Stimulated activated naive CD8-positive, alpha-beta T cell treated with anti-CD3 and anti-CD28 coated beads, Interleukin-15, Interleukin-2, amounts not matched to agents 100 ng/mL and 50 ng/mL, for 24 hours (primary cell): Measurements from ENCODE around the gene GDE1.

Experiments used
- H3K27ac Mint-ChIP-seq: one replicate; pipeline ENCODE4 v1.8.0; 2021; ENCODE audit warnings: mild to moderate bottlenecking, mixed read lengths
- H3K27me3 Mint-ChIP-seq: one replicate; pipeline ENCODE4 v1.8.0; 2021; ENCODE audit warnings: mixed read lengths
- H3K36me3 Mint-ChIP-seq: one replicate; pipeline ENCODE4 v1.8.0; 2021; ENCODE audit warnings: low read depth, mixed read lengths
- H3K4me1 Mint-ChIP-seq: one replicate; pipeline ENCODE4 v1.8.0; 2021; ENCODE audit warnings: low read depth, mixed read lengths
- H3K4me3 Mint-ChIP-seq: one replicate; pipeline ENCODE4 v1.8.0; 2021; ENCODE audit warnings: mild to moderate bottlenecking, mixed read lengths
- H3K9me3 Mint-ChIP-seq: one replicate; pipeline ENCODE4 v1.8.0; 2021; ENCODE audit warnings: mixed read lengths

Gene GDE1

DNA sequence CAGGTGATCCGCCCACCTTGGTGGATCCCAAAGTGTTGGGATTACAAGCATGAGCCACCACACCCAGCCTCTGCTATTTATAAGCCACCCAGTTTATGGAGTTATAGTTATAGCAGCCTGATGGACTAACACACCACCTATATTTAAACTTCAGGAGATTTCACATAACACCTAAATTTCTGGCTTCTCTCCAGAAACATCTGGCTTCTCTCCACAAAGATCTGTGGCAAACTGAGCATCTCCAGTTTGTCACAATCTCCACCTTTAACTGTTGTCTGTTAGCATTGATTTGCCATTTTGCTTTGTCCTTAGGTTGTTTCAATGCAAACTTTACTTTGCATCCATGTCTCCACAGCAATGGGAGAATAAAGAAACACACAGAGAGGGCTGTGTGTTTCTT is 39.6 kb downstream of the GDE1 start:
- Mint-ChIP-seq H3K4me1 (no peaks in the 10 kb centered on the region), H3K27me3 (peaks cover 11% of the 10 kb centered on the region), H3K27ac (no peak overlapping the region), H3K4me3 (no peak overlapping the region), H3K36me3 (no peaks in the 10 kb centered on the region), H3K9me3 (no peaks in the 10 kb centered on the region)

GRCh38 chr16:19481769-19482168 is 40.1 kb downstream of the GDE1 start:
- Mint-ChIP-seq H3K27ac (no peak overlapping the region), H3K4me3 (no peak overlapping the region), H3K27me3 (peaks cover 11% of the 10 kb centered on the region), H3K36me3 (no peaks in the 10 kb centered on the region), H3K4me1 (no peaks in the 10 kb centered on the region), H3K9me3 (no peaks in the 10 kb centered on the region)

DNA sequence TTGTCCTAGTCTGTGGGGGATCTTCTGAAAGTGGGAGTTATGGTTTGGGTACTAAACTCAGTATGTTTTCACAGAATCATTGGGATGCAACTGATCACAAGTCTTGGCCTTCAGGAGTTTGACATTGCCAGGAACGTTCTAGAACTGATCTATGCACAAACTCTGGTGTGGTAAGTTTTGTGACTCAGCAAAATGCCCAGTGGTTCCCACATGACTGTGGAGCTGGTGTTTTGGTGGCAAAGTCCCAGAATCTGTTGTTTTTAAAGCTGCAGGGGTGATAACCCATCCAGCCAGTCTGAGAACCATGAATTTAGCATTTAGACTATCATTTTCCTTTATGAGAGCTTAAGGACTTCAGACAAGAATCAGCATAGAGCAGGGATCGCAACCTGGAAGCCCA is 40.6 kb downstream of the GDE1 start:
- Mint-ChIP-seq H3K4me3 (no peak overlapping the region), H3K27ac (no peak overlapping the region), H3K9me3 (no peaks in the 10 kb centered on the region), H3K4me1 (no peaks in the 10 kb centered on the region), H3K36me3 (no peaks in the 10 kb centered on the region), H3K27me3 (peaks cover 11% of the 10 kb centered on the region)

DNA sequence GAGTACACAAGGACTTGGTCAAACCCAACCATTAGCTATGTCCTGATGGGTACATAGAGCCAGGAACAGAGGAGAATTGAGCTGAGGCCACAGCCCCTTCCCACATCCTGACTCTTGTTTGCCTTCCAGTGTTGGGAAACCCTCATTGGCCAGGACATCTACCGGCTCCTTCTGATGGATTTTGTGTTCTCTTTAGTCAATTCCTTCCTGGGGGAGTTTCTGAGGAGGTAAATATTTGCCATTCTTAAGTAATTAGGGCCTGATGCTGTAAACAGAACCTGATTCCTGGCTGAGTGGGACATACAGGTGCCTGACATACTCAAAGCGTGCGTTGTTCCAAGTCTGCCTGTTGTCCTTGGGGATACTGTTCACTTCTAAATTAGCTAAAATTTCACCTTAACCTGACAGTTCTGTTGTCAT is 42.6 kb downstream of the GDE1 start:
- Mint-ChIP-seq H3K27me3 (peaks cover 11% of the 10 kb centered on the region), H3K4me3 (no peak overlapping the region), H3K27ac (no peak overlapping the region), H3K36me3 (no peaks in the 10 kb centered on the region), H3K9me3 (no peaks in the 10 kb centered on the region), H3K4me1 (no peaks in the 10 kb centered on the region)

DNA sequence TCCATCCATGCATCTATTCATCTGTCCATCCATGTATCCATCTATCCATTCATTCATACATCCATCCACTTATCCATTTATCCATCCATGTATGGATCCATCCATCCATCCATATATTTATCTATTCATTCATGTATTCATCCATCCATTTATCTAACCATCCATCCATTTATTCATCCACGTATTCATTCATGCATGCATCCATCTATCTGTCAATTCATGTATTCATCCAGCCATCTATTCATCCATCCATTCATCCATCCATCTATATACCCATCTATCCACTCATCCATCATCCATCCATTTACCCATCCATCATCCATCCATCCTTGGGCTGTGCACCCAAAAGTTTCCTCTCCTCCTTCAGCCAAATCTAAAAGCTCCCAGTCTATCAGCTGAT is 43.4 kb downstream of the GDE1 start:
- Mint-ChIP-seq H3K9me3 (no peaks in the 10 kb centered on the region), H3K4me3 (no peak overlapping the region), H3K36me3 (no peaks in the 10 kb centered on the region), H3K4me1 (no peaks in the 10 kb centered on the region), H3K27ac (no peak overlapping the region), H3K27me3 (peaks cover 11% of the 10 kb centered on the region)

DNA sequence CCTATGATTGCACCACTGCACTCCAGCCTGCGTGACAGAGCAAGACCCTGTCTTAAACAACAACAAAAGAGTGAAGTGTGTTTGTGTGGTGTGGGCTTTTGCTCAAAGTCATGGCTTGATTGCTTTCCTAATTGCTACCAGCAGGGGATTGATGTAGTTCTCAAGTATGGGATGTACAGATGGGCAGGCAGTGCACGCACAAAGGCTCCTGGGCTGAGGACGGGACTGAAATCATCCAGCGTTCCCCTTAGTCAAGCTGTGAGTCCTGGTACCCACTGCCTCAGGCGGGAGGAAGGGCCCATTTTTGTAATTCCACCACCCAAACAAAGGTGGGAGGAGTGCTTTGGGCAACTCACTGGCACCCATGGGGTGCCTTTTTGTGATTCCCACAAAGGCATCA is 47.3 kb downstream of the GDE1 start:
- Mint-ChIP-seq H3K4me1 (no peaks in the 10 kb centered on the region), H3K27ac (no peak overlapping the region), H3K9me3 (no peaks in the 10 kb centered on the region), H3K4me3 (no peak overlapping the region), H3K27me3 (peaks cover 11% of the 10 kb centered on the region), H3K36me3 (no peaks in the 10 kb centered on the region)

- no peaks in the 10 kb centered on the region for H3K4me1 Mint-ChIP-seq
- no peak overlapping the region for H3K4me3 Mint-ChIP-seq
- no peaks in the 10 kb centered on the region for H3K27me3 Mint-ChIP-seq
- H3K27ac Mint-ChIP-seq, result no peak overlapping the region
- H3K36me3 Mint-ChIP-seq, result no peaks in the 10 kb centered on the region
- no peaks in the 10 kb centered on the region for H3K9me3 Mint-ChIP-seq
These were observed 49.4 kb downstream of the GDE1 start for GRCh38 chr16:19472482-19472881.

GRCh38 chr16:19468300-19468699 is 53.6 kb downstream of the GDE1 start:
- H3K4me1 Mint-ChIP-seq, result no peaks in the 10 kb centered on the region
- H3K36me3 Mint-ChIP-seq, result no peaks in the 10 kb centered on the region
- no peak overlapping the region for H3K27ac Mint-ChIP-seq
- no peaks in the 10 kb centered on the region for H3K9me3 Mint-ChIP-seq
- no peaks in the 10 kb centered on the region for H3K27me3 Mint-ChIP-seq
- no peak overlapping the region for H3K4me3 Mint-ChIP-seq

DNA sequence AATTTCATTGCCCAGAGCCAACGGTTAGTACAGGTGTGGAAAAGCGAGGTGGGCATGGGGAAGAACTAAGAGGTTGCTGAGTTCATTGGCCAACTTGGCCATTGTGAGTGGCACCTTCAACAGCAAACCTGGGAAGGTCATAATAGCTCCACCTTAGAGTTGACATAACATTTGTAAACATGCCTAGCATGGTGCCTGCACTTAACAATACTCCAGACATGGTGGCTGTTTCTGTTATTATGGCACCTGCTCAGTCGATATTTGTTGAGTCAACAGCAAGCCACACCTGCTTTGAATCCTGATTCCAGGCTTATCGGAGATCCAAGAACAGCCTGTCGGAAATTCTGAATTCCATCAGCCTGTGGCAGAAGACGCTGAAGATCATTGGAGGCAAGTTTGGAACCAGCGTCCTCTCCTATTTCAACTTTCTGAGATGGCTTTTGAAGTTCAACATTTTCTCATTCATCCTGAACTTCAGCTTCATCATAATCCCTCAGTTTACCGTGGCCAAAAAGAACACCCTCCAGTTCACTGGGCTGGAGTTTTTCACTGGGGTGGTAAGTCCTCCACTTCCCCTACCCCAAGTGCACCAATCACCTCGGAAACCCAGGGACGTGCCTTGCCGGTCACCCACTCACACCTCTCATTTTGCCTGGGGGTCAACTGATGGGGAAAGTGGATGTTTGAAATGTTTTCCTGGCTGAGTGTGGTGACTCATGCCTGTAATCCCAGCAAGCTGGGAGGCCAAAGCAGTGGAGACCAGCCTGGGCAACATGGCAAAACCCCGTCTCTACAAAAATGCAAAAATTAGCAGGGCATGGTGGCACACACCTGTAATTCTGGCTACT is 58.2 kb downstream of the GDE1 start:
- no peaks in the 10 kb centered on the region for H3K4me1 Mint-ChIP-seq
- peaks cover 7% of the 10 kb centered on the region for H3K27me3 Mint-ChIP-seq
- H3K4me3 Mint-ChIP-seq, result no peak overlapping the region
- H3K36me3 Mint-ChIP-seq, result no peaks in the 10 kb centered on the region
- H3K27ac Mint-ChIP-seq, result no peak overlapping the region
- no peaks in the 10 kb centered on the region for H3K9me3 Mint-ChIP-seq

DNA sequence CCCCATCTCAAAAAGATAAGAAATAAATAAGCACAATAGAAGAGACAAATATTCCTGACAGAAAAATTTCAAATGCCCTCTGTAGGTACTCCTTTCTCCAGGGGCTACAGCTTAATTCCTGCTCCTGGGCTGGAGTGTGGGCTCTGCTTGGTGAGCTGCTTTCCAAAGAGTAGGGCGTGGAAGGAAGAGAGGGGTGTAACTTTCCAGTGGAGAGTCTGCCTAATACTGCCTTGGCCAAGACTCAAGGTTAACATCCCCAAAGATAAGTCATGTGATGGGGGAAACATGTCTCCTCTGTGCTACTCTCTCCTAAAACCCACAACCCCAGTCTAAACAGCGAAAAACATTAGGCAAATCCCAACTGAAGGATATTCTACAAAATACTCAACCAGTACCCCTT is 61.5 kb downstream of the GDE1 start:
- Mint-ChIP-seq H3K27me3 (peaks cover 10% of the 10 kb centered on the region), H3K4me3 (no peak overlapping the region), H3K27ac (no peak overlapping the region), H3K9me3 (no peaks in the 10 kb centered on the region), H3K4me1 (no peaks in the 10 kb centered on the region), H3K36me3 (no peaks in the 10 kb centered on the region)

GRCh38 chr16:19458722-19459379 is 63.0 kb downstream of the GDE1 start:
- H3K27ac Mint-ChIP-seq, result no peak overlapping the region
- H3K27me3 Mint-ChIP-seq, result peaks cover 10% of the 10 kb centered on the region
- H3K36me3 Mint-ChIP-seq, result no peaks in the 10 kb centered on the region

More at GRCh38 chr16:19458722-19459379, 63.0 kb downstream of the GDE1 start:
- Mint-ChIP-seq H3K9me3 (no peaks in the 10 kb centered on the region), H3K4me3 (no peak overlapping the region), H3K4me1 (no peaks in the 10 kb centered on the region)
